KBM-7 (cell line): ENCODE data around the gene PFKFB2.

Experiments used
- DNase-seq: peaks from one replicate; pipeline ENCODE4 v3.0.0-alpha.2; 2015
- in situ Hi-C: fragments of 300-500 bp; cut with MboI; formaldehyde crosslinking; loops from 2 replicates; pipeline ENCODE4 v1.14.3; 2020; ENCODE audit warnings: low sequenced_read_pairs, low pct_unique_long_range_greater_than_20kb, mixed read lengths

PFKFB2 gene

GRCh38 chr1:207052911-207053769 is at the start of gene PFKFB2:
Gene PFKFB2, plus strand, starts transcription at chr1:207053275. Its CDS starts 1,443 bp downstream, at chr1:207054718.
- no peak for DNase-seq
- in situ Hi-C loops, result no loop called here

DNA sequence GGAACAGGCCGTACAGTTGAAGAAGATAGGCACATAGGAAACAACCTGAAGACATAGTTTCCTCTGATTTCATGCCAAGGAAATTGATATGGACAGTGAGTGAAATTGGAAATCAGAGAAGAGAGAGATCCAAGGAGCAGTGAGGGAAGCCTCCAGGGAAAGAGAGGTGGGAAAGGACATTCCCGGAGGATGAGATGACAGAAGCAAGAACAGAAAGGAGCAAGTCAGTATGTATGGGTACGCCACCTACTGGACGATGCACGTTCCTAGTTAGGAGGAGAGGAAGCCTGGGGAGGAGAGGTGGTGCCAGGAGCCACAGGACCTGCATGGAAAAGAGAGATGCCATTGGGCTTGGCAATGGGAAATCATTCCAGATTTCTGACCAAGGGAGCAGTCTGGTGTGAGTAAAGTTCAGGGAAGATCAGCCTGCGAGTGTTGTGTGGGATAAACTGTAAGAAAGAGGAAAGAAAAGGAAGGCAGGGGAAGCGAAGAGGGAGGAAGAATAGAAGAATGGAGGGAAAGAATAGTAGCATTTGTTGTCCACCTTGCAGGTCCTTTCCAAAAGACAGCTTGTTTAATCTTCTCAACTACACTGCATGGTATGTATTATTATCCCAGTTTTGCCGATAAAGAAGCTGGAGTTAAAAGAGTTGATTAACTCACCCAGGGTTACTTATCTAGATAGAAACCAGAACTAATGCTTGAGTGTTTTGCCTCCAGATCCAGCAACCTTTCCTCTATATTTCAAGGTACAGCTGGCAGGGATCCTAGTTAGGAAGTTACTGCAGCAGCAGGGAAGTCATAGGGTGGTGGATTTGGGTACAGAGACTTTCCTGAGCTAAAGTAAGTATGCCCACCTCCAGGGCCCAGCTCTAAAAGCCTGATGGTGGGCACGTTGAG is 47.9 kb upstream of the PFKFB2 start:
- DNase-seq, result peak; percentile 38
- in situ Hi-C loops, result no loop called here

DNA sequence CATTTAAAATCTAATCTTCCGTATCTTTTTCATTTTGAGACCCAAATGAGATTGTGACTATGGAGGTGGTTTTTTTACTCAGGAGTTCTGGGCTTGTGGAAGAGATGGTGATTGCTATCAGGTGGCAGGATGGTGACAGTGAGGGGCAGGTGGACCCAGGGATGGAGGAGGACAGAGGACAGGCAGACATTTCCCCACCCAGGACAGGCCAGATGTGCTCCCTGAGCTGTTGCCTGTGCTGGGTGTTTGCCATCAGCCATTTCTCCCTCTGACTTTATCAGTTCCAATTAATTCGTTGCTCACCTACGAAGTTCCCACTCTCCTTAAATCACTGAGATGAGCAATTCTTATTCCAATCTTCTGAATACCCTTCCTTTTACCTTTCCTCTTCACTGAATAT is 47.0 kb upstream of the PFKFB2 start:
- no peak for DNase-seq
- in situ Hi-C loops, result no loop called here

- in situ Hi-C loops, result no loop called here
- DNase-seq, result no peak
Observed at GRCh38 chr1:207006914-207007313, 46.2 kb upstream of the PFKFB2 start.

DNA sequence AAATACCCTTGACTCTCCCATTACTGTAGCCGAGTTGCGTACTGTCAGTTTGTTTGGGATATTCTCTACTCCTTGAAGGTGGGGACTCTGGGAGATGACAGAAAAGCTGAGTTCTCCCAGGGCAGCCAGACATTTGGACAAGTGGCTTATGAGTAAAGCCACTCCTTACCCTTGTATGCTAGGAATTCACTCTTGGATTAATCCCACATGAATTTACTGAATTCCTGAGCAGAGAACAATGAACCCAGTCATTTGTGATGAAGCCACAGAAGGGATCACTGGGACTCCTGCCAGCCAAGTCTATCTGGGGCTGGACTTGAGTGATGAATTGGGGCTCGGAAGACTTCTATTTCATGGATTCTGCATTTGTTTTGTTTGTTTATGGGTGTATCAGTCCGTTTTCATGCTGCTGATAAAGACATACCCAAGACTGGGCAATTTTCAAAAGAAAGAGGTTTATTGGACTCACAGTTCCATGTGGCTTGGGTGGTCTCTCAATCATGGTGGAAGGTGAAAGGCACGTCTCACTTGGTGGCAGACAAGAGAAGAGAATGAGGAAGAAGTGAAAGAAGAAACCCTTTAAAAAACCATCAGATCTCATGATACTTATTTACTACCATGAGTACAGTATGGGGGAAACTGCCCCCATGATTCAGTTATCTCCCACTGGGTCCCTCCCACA is 45.6 kb upstream of the PFKFB2 start:
- DNase-seq, result no peak
- in situ Hi-C loops, result no loop called here

GRCh38 chr1:207009182-207009850 is 43.8 kb upstream of the PFKFB2 start:
- no peak for DNase-seq
- in situ Hi-C loops, result no loop called here

- no peak for DNase-seq
- in situ Hi-C loops, result no loop called here
Observed at GRCh38 chr1:207009945-207010344, 43.1 kb upstream of the PFKFB2 start.

DNA sequence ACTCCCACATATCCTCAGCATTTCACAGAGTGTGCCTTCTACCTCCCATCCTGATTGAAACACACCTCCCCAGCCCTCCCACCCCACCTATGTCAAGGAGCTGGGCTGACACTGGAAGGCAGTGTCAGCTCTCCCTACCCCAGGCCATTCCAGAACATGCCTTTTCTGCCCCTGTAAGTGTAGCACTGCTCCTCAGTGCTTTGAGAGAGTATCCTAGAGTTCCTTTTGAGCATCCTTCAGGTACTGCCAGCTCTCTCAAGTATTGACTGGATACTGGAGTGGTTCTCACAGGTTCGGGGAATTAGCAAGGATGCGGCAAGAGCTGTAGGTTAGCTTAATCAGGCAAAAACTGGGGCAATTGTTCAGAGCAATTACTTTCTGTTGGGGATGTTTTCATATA is 42.3 kb upstream of the PFKFB2 start:
- in situ Hi-C loops, result no loop called here
- no peak for DNase-seq

GRCh38 chr1:207013321-207014085 is 39.6 kb upstream of the PFKFB2 start:
- in situ Hi-C loops, result no loop called here
- no peak for DNase-seq

- in situ Hi-C loops, result no loop called here
- DNase-seq, result no peak
Observed at GRCh38 chr1:207014728-207015127, 38.3 kb upstream of the PFKFB2 start.

GRCh38 chr1:207015791-207016190 is 37.3 kb upstream of the PFKFB2 start:
- no peak for DNase-seq
- in situ Hi-C loops, result no loop called here

DNA sequence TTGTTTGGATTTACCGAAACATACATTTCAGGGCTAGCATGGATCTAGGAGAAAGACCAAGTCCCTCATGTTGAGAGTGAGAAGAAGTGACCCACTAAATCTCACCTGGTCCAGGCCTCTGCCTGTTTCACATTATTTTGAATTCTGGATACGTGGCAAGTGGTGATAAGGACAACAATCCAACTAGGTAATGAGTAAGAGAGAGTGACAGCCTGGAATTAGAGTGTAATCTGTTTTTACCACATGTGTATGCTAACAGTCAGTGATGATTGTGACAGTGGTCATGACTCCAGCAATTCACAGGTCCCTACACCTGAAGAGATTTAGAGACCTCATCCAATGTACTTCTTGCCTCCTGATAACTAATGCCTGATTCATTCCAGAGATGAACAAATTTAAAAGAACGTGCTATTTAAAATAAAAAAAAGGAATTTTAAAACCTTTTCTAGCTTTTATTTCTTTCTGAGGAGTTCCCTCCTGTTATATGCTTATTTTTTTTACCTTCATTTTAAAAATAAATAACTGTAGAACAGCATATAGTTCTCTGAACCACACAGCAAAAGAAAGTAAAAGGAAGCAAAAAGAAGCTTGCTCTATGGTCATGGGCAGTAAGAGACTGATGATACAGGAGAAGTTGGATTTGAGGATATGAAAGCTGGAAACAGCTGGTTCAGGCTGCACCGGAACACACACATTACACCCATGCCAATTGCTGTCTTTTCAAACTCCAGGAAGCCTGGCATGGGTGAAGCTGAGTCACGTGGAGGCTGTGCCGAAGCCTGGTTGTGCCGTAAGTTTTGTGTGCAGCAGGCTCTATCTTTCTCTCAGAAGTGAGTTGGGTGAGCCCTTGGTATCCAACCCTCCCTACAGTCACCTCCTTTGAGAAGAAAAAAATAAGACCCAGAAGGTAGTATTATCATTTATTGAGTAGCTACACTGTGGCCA is 35.2 kb upstream of the PFKFB2 start:
- no peak for DNase-seq
- in situ Hi-C loops, result no loop called here

GRCh38 chr1:207018707-207019106 is 34.4 kb upstream of the PFKFB2 start:
- in situ Hi-C loops, result no loop called here
- DNase-seq, result no peak

DNA sequence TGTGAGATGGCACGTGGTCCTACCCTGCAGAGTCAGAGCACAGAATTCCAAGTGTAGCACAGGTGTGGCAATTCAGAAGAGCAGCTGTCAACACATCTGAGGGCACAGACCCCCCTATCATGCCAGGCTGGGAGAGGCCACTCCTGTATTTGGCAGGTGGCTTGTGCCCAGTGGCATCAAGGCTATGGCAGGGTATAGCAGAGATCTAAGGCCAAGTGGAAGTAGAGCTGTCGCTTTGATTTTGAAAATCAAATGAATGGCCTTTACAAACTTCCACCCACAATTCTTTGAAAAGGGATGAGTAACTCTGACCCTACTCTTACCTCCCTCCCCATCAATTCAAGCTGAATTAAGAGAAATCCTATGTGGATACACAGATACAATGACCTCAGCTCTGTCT is 33.9 kb upstream of the PFKFB2 start:
- no peak for DNase-seq
- in situ Hi-C loops, result no loop called here

GRCh38 chr1:207019661-207020060 is 33.4 kb upstream of the PFKFB2 start:
- in situ Hi-C loops, result no loop called here
- no peak for DNase-seq

DNA sequence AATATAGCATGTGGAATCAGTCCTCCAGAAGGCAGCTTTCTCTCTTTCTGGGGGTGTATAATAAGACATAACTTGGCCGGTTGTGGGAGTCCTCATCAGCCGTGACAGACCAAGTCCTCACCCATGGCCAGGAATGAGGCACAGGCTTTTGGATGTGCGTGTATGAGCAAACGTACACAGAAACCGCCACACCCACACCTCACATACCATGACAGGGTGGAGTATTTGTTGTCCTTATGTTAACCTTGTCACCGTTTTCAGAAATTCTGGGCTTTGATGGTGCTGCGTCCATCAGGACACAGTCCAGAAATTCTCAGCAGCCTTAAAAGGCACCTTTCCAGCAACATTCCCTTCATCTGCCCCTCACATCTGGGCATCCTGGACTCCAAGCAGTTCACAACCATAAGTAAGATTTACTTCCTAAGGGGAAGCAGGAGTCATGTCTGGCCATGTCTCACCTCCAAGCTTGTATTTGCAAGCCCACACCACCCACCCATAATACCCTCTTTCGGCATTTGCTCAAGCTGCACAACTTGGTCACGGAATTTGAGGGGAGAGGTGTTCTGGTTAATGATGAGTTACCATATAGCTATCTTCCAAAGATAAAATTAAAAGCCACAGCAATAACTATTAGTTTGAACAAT is 32.9 kb upstream of the PFKFB2 start:
- in situ Hi-C loops, result no loop called here
- no peak for DNase-seq

- in situ Hi-C loops, result no loop called here
Observed at GRCh38 chr1:207020709-207021107, 32.4 kb upstream of the PFKFB2 start.

More at GRCh38 chr1:207020709-207021107, 32.4 kb upstream of the PFKFB2 start:
- no peak for DNase-seq
